ENCODE measurements around the gene GRIK1.

GRIK1 gene

GRCh38 chr21:29667651-29668050 lies 272.1 kb downstream of the GRIK1 start:
- DNase-seq (ENCODE audit: low read depth), result no peak
- Histone ChIP-seq H3K9me3 (ENCODE audit: control insufficient read depth, low read length) (no peaks in the 10 kb centered on the region), H3K4me1 (ENCODE audit: control insufficient read depth, insufficient read depth, low read length) (no peaks in the 10 kb centered on the region), H3K4me3 (ENCODE audit: low read length) (no peak overlapping the region), H3K36me3 (ENCODE audit: control insufficient read depth, insufficient read depth, low read length, severe bottlenecking) (no peaks in the 10 kb centered on the region), H3K27me3 (replicated peaks; ENCODE audit: control insufficient read depth, insufficient read depth, low read length) (no peaks in the 10 kb centered on the region), H3K9ac (ENCODE audit: low read length) (no peak overlapping the region)

GRCh38 chr21:29664615-29665014 lies 275.2 kb downstream of the GRIK1 start:
- DNase-seq (ENCODE audit: low read depth), result no peak
- no peaks in the 10 kb centered on the region for H3K9me3 ChIP-seq (ENCODE audit: control insufficient read depth, low read length)
- H3K4me3 ChIP-seq (ENCODE audit: low read length), result no peak overlapping the region
- no peak overlapping the region for H3K9ac ChIP-seq (ENCODE audit: low read length)
- no peaks in the 10 kb centered on the region for H3K36me3 ChIP-seq (ENCODE audit: control insufficient read depth, insufficient read depth, low read length, severe bottlenecking)
- H3K4me1 ChIP-seq (ENCODE audit: control insufficient read depth, insufficient read depth, low read length), result no peaks in the 10 kb centered on the region
- H3K27me3 ChIP-seq (replicated peaks; ENCODE audit: control insufficient read depth, insufficient read depth, low read length), result no peaks in the 10 kb centered on the region

- DNase-seq (ENCODE audit: low read depth), result no peak
- no peak overlapping the region for H3K4me3 ChIP-seq (ENCODE audit: low read length)
- no peaks in the 10 kb centered on the region for H3K36me3 ChIP-seq (ENCODE audit: control insufficient read depth, insufficient read depth, low read length, severe bottlenecking)
Observed at GRCh38 chr21:29661672-29662442, 277.9 kb downstream of the GRIK1 start.

GRCh38 chr21:29660047-29660720 lies 279.6 kb downstream of the GRIK1 start:
- no peak overlapping the region for H3K9ac ChIP-seq (ENCODE audit: low read length)
- no peaks in the 10 kb centered on the region for H3K27me3 ChIP-seq (replicated peaks; ENCODE audit: control insufficient read depth, insufficient read depth, low read length)
- no peak for DNase-seq (ENCODE audit: low read depth)
- H3K4me1 ChIP-seq (ENCODE audit: control insufficient read depth, insufficient read depth, low read length), result peaks cover 6% of the 10 kb centered on the region
- H3K9me3 ChIP-seq (ENCODE audit: control insufficient read depth, low read length), result no peaks in the 10 kb centered on the region
- no peaks in the 10 kb centered on the region for H3K36me3 ChIP-seq (ENCODE audit: control insufficient read depth, insufficient read depth, low read length, severe bottlenecking)
- no peak overlapping the region for H3K4me3 ChIP-seq (ENCODE audit: low read length)

More at GRCh38 chr21:29661672-29662442, 277.9 kb downstream of the GRIK1 start:
- Histone ChIP-seq H3K27me3 (replicated peaks; ENCODE audit: control insufficient read depth, insufficient read depth, low read length) (no peaks in the 10 kb centered on the region), H3K9me3 (ENCODE audit: control insufficient read depth, low read length) (no peaks in the 10 kb centered on the region), H3K9ac (ENCODE audit: low read length) (no peak overlapping the region), H3K4me1 (ENCODE audit: control insufficient read depth, insufficient read depth, low read length) (peaks cover 1% of the 10 kb centered on the region)

- no peaks in the 10 kb centered on the region for H3K36me3 ChIP-seq (ENCODE audit: control insufficient read depth, insufficient read depth, low read length, severe bottlenecking)
- no peaks in the 10 kb centered on the region for H3K9me3 ChIP-seq (ENCODE audit: control insufficient read depth, low read length)
- H3K27me3 ChIP-seq (replicated peaks; ENCODE audit: control insufficient read depth, insufficient read depth, low read length), result no peaks in the 10 kb centered on the region
- H3K9ac ChIP-seq (ENCODE audit: low read length), result no peak overlapping the region
- no peak for DNase-seq (ENCODE audit: low read depth)
- no peak overlapping the region for H3K4me3 ChIP-seq (ENCODE audit: low read length)
- peaks cover 6% of the 10 kb centered on the region for H3K4me1 ChIP-seq (ENCODE audit: control insufficient read depth, insufficient read depth, low read length)
Observed at GRCh38 chr21:29658934-29659203, 280.9 kb downstream of the GRIK1 start.

GRCh38 chr21:29658177-29658933 lies 281.4 kb downstream of the GRIK1 start:
- H3K4me1 ChIP-seq (ENCODE audit: control insufficient read depth, insufficient read depth, low read length), result peaks cover 6% of the 10 kb centered on the region
- DNase-seq (ENCODE audit: low read depth), result no peak
- no peaks in the 10 kb centered on the region for H3K36me3 ChIP-seq (ENCODE audit: control insufficient read depth, insufficient read depth, low read length, severe bottlenecking)
- H3K9me3 ChIP-seq (ENCODE audit: control insufficient read depth, low read length), result no peaks in the 10 kb centered on the region
- no peak overlapping the region for H3K4me3 ChIP-seq (ENCODE audit: low read length)
- H3K9ac ChIP-seq (ENCODE audit: low read length), result no peak overlapping the region
- H3K27me3 ChIP-seq (replicated peaks; ENCODE audit: control insufficient read depth, insufficient read depth, low read length), result no peaks in the 10 kb centered on the region

GRCh38 chr21:29657240-29657989 lies 282.4 kb downstream of the GRIK1 start:
- H3K36me3 ChIP-seq (ENCODE audit: control insufficient read depth, insufficient read depth, low read length, severe bottlenecking), result no peaks in the 10 kb centered on the region
- no peak overlapping the region for H3K4me3 ChIP-seq (ENCODE audit: low read length)
- no peak for DNase-seq (ENCODE audit: low read depth)
- no peaks in the 10 kb centered on the region for H3K9me3 ChIP-seq (ENCODE audit: control insufficient read depth, low read length)
- no peaks in the 10 kb centered on the region for H3K27me3 ChIP-seq (replicated peaks; ENCODE audit: control insufficient read depth, insufficient read depth, low read length)
- H3K9ac ChIP-seq (ENCODE audit: low read length), result no peak overlapping the region
- H3K4me1 ChIP-seq (ENCODE audit: control insufficient read depth, insufficient read depth, low read length), result peaks cover 6% of the 10 kb centered on the region

- Histone ChIP-seq H3K9me3 (ENCODE audit: control insufficient read depth, low read length) (no peaks in the 10 kb centered on the region), H3K9ac (ENCODE audit: low read length) (no peak overlapping the region), H3K27me3 (replicated peaks; ENCODE audit: control insufficient read depth, insufficient read depth, low read length) (no peaks in the 10 kb centered on the region), H3K4me3 (ENCODE audit: low read length) (no peak overlapping the region), H3K36me3 (ENCODE audit: control insufficient read depth, insufficient read depth, low read length, severe bottlenecking) (no peaks in the 10 kb centered on the region), H3K4me1 (ENCODE audit: control insufficient read depth, insufficient read depth, low read length) (peaks cover 6% of the 10 kb centered on the region)
- peak; percentile 19 for DNase-seq (ENCODE audit: low read depth)
Observed at GRCh38 chr21:29656504-29657239, 283.1 kb downstream of the GRIK1 start.

- no peaks in the 10 kb centered on the region for H3K9me3 ChIP-seq (ENCODE audit: control insufficient read depth, low read length)
- H3K27me3 ChIP-seq (replicated peaks; ENCODE audit: control insufficient read depth, insufficient read depth, low read length), result no peaks in the 10 kb centered on the region
- H3K36me3 ChIP-seq (ENCODE audit: control insufficient read depth, insufficient read depth, low read length, severe bottlenecking), result no peaks in the 10 kb centered on the region
- DNase-seq (ENCODE audit: low read depth), result no peak
- no peak overlapping the region for H3K9ac ChIP-seq (ENCODE audit: low read length)
- H3K4me1 ChIP-seq (ENCODE audit: control insufficient read depth, insufficient read depth, low read length), result peaks cover 6% of the 10 kb centered on the region
- H3K4me3 ChIP-seq (ENCODE audit: low read length), result no peak overlapping the region
Observed at GRCh38 chr21:29655577-29655976, 284.2 kb downstream of the GRIK1 start.

GRCh38 chr21:29654855-29655254 lies 284.9 kb downstream of the GRIK1 start:
- H3K9me3 ChIP-seq (ENCODE audit: control insufficient read depth, low read length), result no peaks in the 10 kb centered on the region
- no peak overlapping the region for H3K9ac ChIP-seq (ENCODE audit: low read length)
- peaks cover 6% of the 10 kb centered on the region for H3K4me1 ChIP-seq (ENCODE audit: control insufficient read depth, insufficient read depth, low read length)
- DNase-seq (ENCODE audit: low read depth), result no peak
- H3K4me3 ChIP-seq (ENCODE audit: low read length), result no peak overlapping the region
- H3K36me3 ChIP-seq (ENCODE audit: control insufficient read depth, insufficient read depth, low read length, severe bottlenecking), result no peaks in the 10 kb centered on the region
- no peaks in the 10 kb centered on the region for H3K27me3 ChIP-seq (replicated peaks; ENCODE audit: control insufficient read depth, insufficient read depth, low read length)

All from adipocyte (in vitro differentiated cells).